Smooth muscle cell (in vitro differentiated cells): ENCODE measurements around the gene KLHDC7A. TPM values are rescaled to one million over a fixed set of nuclear protein-coding genes. Genes with fewer than 3 reads are reported as not detected.

Experiments
- DNase-seq: peaks from one replicate; lab custom pipeline; 2025; ENCODE audit not compliant: unreplicated experiment; lab: John Stamatoyannopoulos, UW
- H2AFZ ChIP-seq: fragments of 200-600 bp; sonication (generic); 2 replicates; pipeline ENCODE4 v1.6.0; 2016; ENCODE audit warnings: antibody characterized with exemption, low read depth, mild to moderate bottlenecking
- H3F3A ChIP-seq: fragments of 200-600 bp; sonication (generic); 2 replicates; pipeline ENCODE4 v1.6.0; 2017; ENCODE audit warnings: antibody characterized with exemption, low read depth
- H3K27ac ChIP-seq: fragments of 200-600 bp; sonication (generic); 2 replicates; pipeline ENCODE4 v1.5.1; 2016; ENCODE audit warnings: low read depth, mild to moderate bottlenecking
- H3K27me3 ChIP-seq: fragments of 200-600 bp; sonication (generic); 2 replicates; pipeline ENCODE4 v1.6.1; 2016; ENCODE audit warnings: low read depth, mild to moderate bottlenecking
- H3K36me3 ChIP-seq: fragments of 200-600 bp; sonication (generic); 2 replicates; pipeline ENCODE4 v1.5.1; 2016; ENCODE audit warnings: low read depth
- H3K4me1 ChIP-seq: fragments of 200-600 bp; sonication (generic); 2 replicates; pipeline ENCODE4 v1.5.1; 2016; ENCODE audit warnings: low read depth
- H3K4me2 ChIP-seq: fragments of 200-600 bp; sonication (generic); 2 replicates; pipeline ENCODE4 v1.6.0; 2016; ENCODE audit warnings: mild to moderate bottlenecking
- H3K4me3 ChIP-seq: fragments of 200-600 bp; sonication (generic); 2 replicates; pipeline ENCODE4 v1.5.1; 2016; ENCODE audit warnings: mild to moderate bottlenecking
- H3K79me2 ChIP-seq: fragments of 200-600 bp; sonication (generic); 2 replicates; pipeline ENCODE4 v1.6.0; 2016; ENCODE audit warnings: low read depth, mild to moderate bottlenecking
- H3K9ac ChIP-seq: fragments of 200-600 bp; sonication (generic); 2 replicates; pipeline ENCODE4 v1.6.0; 2016; ENCODE audit warnings: low read depth
- H3K9me3 ChIP-seq: fragments of 200-600 bp; sonication (generic); replicated peaks from 2 replicates; pipeline ENCODE4 v1.5.1; 2016; ENCODE audit warnings: low read depth
- H4K20me1 ChIP-seq: fragments of 200-600 bp; sonication (generic); 2 replicates; pipeline ENCODE4 v1.6.0; 2016; ENCODE audit warnings: low read depth
- CTCF ChIP-seq: fragments of 200-600 bp; sonication (generic); IDR thresholded peaks from 2 replicates; pipeline ENCODE4 v1.5.1; 2017; ENCODE audit warnings: borderline replicate concordance, mild to moderate bottlenecking, antibody characterized with exemption; ENCODE audit not compliant: insufficient read depth, poor library complexity, severe bottlenecking
- WGBS: methylation state at CpG from one replicate; pipeline ENCODE4 v1.1.7; 2016; ENCODE audit warnings: low lambda C conversion rate; 5-methylcytosine and 5-hydroxymethylcytosine counted together
- polyA plus RNA-seq: library from polyadenylated mRNA; unstranded; fragments of >200 nt; fragmentation: Nextera tagmentation; extraction: Ambion mirVana; gene quantifications from 2 replicates; pipeline ENCODE4 v1.2.1, GENCODE V29; 2016
- total RNA-seq: library from RNA; depleted of rRNA; stranded (reverse); fragments of >200 nt; gene quantifications from 2 replicates; pipeline ENCODE4 v1.2.3, GENCODE V29; 2014

KLHDC7A gene
- total and polyA plus RNA-seq, 2 experiments from 2014 or later = 0.41 TPM; not detected in 1

- H3K79me2 ChIP-seq = no peaks in the 10 kb centered on the region
- H3K4me1 ChIP-seq = no peaks in the 10 kb centered on the region
- peaks cover 64% of the 10 kb centered on the region for H3K27me3 ChIP-seq
- DNase-seq = no peak
- H4K20me1 ChIP-seq = no peaks in the 10 kb centered on the region
- H3K9me3 ChIP-seq = no peaks in the 10 kb centered on the region
- peak; percentile 30 for TF ChIP-seq CTCF
- 38% methylated on average over 6 of the region's 6 CpGs for WGBS
- no peak overlapping the region for H3K27ac ChIP-seq
- H3K4me2 ChIP-seq = no peak overlapping the region
- no peak overlapping the region for H3K9ac ChIP-seq
- H3K4me3 ChIP-seq = no peak overlapping the region
- H2AFZ ChIP-seq = no peak overlapping the region
- H3F3A ChIP-seq = no peaks in the 10 kb centered on the region
- H3K36me3 ChIP-seq = no peaks in the 10 kb centered on the region
These were observed 50.1 kb downstream of the KLHDC7A start for GRCh38 chr1:18530587-18531502.

GRCh38 chr1:18531503-18531845 is 50.7 kb downstream of the KLHDC7A start:
- no peaks in the 10 kb centered on the region for H3K79me2 ChIP-seq
- H3K9ac ChIP-seq = no peak overlapping the region
- no peak for TF ChIP-seq CTCF
- no peaks in the 10 kb centered on the region for H3F3A ChIP-seq
- H4K20me1 ChIP-seq = no peaks in the 10 kb centered on the region
- no peak overlapping the region for H3K4me2 ChIP-seq
- no peak overlapping the region for H3K27ac ChIP-seq
- DNase-seq = no peak
- no peak overlapping the region for H2AFZ ChIP-seq
- 85% methylated on average over 3 of the region's 3 CpGs for whole genome bisulfite sequencing
- peaks cover 69% of the 10 kb centered on the region for H3K27me3 ChIP-seq
- H3K4me3 ChIP-seq = no peak overlapping the region
- H3K9me3 ChIP-seq = no peaks in the 10 kb centered on the region
- H3K36me3 ChIP-seq = no peaks in the 10 kb centered on the region
- H3K4me1 ChIP-seq = no peaks in the 10 kb centered on the region

- H4K20me1 ChIP-seq = no peaks in the 10 kb centered on the region
- WGBS = 90% methylated on average over 8 of the region's 8 CpGs
- no peaks in the 10 kb centered on the region for H3K4me1 ChIP-seq
- no peak overlapping the region for H3K9ac ChIP-seq
- H3K27ac ChIP-seq = no peak overlapping the region
- DNase-seq = no peak
- peaks cover 69% of the 10 kb centered on the region for H3K27me3 ChIP-seq
- H3K4me3 ChIP-seq = no peak overlapping the region
- H2AFZ ChIP-seq = no peak overlapping the region
- H3K4me2 ChIP-seq = no peak overlapping the region
- H3K79me2 ChIP-seq = no peaks in the 10 kb centered on the region
- no peaks in the 10 kb centered on the region for H3K36me3 ChIP-seq
- no peaks in the 10 kb centered on the region for H3K9me3 ChIP-seq
- no peaks in the 10 kb centered on the region for H3F3A ChIP-seq
- no peak for TF ChIP-seq CTCF
These were observed 51.9 kb downstream of the KLHDC7A start for GRCh38 chr1:18532390-18533170.
